Endothelial cell of umbilical vein (primary cell): ENCODE measurements around the gene NR2C2.

Experiments used
- EZH2 ChIP-seq: IDR thresholded peaks from 2 replicates; pipeline ENCODE4 v1.6.1; 2012; ENCODE audit warnings: borderline replicate concordance, low read depth, mild to moderate bottlenecking, moderate library complexity, low read length, inconsistent platforms; ENCODE audit not compliant: severe bottlenecking
- JUN ChIP-seq: IDR thresholded peaks from 2 replicates; pipeline ENCODE4 v1.6.1; 2011; ENCODE audit warnings: borderline replicate concordance, low read depth; ENCODE audit not compliant: insufficient read length, insufficient read depth
- POLR2A ChIP-seq: IDR thresholded peaks from 2 replicates; pipeline ENCODE4 v1.6.1; 2012; ENCODE audit warnings: low read depth, mild to moderate bottlenecking, control low read depth, low read length
- POLR2AphosphoS5 ChIP-seq: IDR thresholded peaks from 2 replicates; pipeline ENCODE4 v1.6.1; 2012; ENCODE audit warnings: low read depth, mild to moderate bottlenecking, control low read depth, low read length, moderate library complexity; ENCODE audit not compliant: insufficient read depth
- TF ChIP-seq, protein P1 (sequence below), 2 donors: IDR thresholded peaks; 1 replicate in 1 of 2; 2 replicates in 1 of 2; pipeline ENCODE4 v1.5.1; 2011; ENCODE audit warnings: low read length in 2 of 2, mild to moderate bottlenecking in 2 of 2, moderate library complexity in 2 of 2, control low read depth in 1 of 2, inconsistent platforms in 1 of 2, low read depth in 1 of 2; ENCODE audit not compliant: insufficient read depth in 1 of 2; ENCODE audit errors: extremely low read depth in 1 of 2
- TF ChIP-seq, protein P2 (sequence below): IDR thresholded peaks from 2 replicates; pipeline ENCODE4 v1.6.1; 2011; ENCODE audit not compliant: insufficient read depth, insufficient read length

DNA sequence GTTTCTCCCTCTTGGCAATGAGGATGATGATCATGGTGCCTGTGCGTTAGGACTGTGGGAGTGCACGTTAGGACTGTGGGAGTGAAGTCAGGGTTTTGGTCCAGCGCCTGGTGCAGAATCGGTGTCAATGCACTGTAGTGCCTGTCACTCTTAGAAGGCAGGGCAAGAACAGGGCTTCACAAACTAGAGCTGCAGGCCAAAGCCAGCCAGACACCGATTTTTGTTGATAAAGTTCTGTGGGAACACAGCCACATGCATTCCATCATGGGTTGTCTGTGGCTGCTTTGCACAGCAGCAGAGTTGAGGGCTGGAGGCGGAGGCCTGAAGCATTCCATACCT, 32.6 kb upstream of the NR2C2 start:
- TF ChIP-seq POLR2AphosphoS5 (no peak), POLR2A (no peak), EZH2 (no peak), JUN (no peak)
- TF ChIP-seq, protein P1, sequence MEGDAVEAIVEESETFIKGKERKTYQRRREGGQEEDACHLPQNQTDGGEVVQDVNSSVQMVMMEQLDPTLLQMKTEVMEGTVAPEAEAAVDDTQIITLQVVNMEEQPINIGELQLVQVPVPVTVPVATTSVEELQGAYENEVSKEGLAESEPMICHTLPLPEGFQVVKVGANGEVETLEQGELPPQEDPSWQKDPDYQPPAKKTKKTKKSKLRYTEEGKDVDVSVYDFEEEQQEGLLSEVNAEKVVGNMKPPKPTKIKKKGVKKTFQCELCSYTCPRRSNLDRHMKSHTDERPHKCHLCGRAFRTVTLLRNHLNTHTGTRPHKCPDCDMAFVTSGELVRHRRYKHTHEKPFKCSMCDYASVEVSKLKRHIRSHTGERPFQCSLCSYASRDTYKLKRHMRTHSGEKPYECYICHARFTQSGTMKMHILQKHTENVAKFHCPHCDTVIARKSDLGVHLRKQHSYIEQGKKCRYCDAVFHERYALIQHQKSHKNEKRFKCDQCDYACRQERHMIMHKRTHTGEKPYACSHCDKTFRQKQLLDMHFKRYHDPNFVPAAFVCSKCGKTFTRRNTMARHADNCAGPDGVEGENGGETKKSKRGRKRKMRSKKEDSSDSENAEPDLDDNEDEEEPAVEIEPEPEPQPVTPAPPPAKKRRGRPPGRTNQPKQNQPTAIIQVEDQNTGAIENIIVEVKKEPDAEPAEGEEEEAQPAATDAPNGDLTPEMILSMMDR (IDR thresholded peaks at IDR 0.05; ENCODE audit: extremely low read depth in 1 of 2, insufficient read depth in 1 of 2, low read depth in 1 of 2, low read length in 2 of 2), result no peak
- TF ChIP-seq, protein P2, sequence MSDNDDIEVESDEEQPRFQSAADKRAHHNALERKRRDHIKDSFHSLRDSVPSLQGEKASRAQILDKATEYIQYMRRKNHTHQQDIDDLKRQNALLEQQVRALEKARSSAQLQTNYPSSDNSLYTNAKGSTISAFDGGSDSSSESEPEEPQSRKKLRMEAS, result no peak
